HG02759 (cell line): ENCODE results near the gene PCSK2.

Experiments
- ATAC-seq: cut with Tn5 transposase; IDR thresholded peaks from one replicate; pipeline ENCODE4 v1.9.1; 2021; ENCODE audit warnings: mild to moderate bottlenecking, moderate library complexity; ENCODE audit not compliant: unreplicated experiment

PCSK2 gene

GRCh38 chr20:17248224-17248623 lies 21.4 kb downstream of the PCSK2 start:
- ATAC-seq = no peak

- ATAC-seq = no peak
Observed at GRCh38 chr20:17262786-17263185, 35.9 kb downstream of the PCSK2 start.

- no peak for ATAC-seq
Observed at GRCh38 chr20:17273717-17274116, 46.9 kb downstream of the PCSK2 start.

- ATAC-seq = no peak
Observed at GRCh38 chr20:17276101-17276500, 49.3 kb downstream of the PCSK2 start.

GRCh38 chr20:17281478-17281877 lies 54.6 kb downstream of the PCSK2 start:
- ATAC-seq = no peak

GRCh38 chr20:17282501-17282900 lies 55.7 kb downstream of the PCSK2 start:
- no peak for ATAC-seq

GRCh38 chr20:17287503-17287902 lies 60.7 kb downstream of the PCSK2 start:
- no peak for ATAC-seq

- ATAC-seq = no peak
Observed at GRCh38 chr20:17287998-17288397, 61.2 kb downstream of the PCSK2 start.

- no peak for ATAC-seq
Observed at GRCh38 chr20:17295151-17295726, 68.4 kb downstream of the PCSK2 start.

- no peak for ATAC-seq
Observed at GRCh38 chr20:17295991-17296390, 69.2 kb downstream of the PCSK2 start.

- ATAC-seq = no peak
Observed at GRCh38 chr20:17298171-17298570, 71.3 kb downstream of the PCSK2 start.

- no peak for ATAC-seq
Observed at GRCh38 chr20:17298751-17299150, 71.9 kb downstream of the PCSK2 start.

GRCh38 chr20:17300113-17300512 lies 73.3 kb downstream of the PCSK2 start:
- no peak for ATAC-seq

- ATAC-seq = no peak
Observed at GRCh38 chr20:17304774-17305173, 77.9 kb downstream of the PCSK2 start.

- ATAC-seq = no peak
Observed at GRCh38 chr20:17306427-17306826, 79.6 kb downstream of the PCSK2 start.

- ATAC-seq = no peak
Observed at GRCh38 chr20:17314264-17314663, 87.4 kb downstream of the PCSK2 start.

GRCh38 chr20:17315407-17316231 lies 88.8 kb downstream of the PCSK2 start:
- no peak for ATAC-seq

GRCh38 chr20:17316316-17317038 lies 89.6 kb downstream of the PCSK2 start:
- no peak for ATAC-seq

GRCh38 chr20:17317341-17317740 lies 90.5 kb downstream of the PCSK2 start:
- ATAC-seq = no peak

GRCh38 chr20:17320456-17320855 lies 93.6 kb downstream of the PCSK2 start:
- ATAC-seq = no peak

- ATAC-seq = no peak
Observed at GRCh38 chr20:17326096-17326495, 99.3 kb downstream of the PCSK2 start.
